IPS-11a (cell line): Measurements from ENCODE around the gene PDE10A.

Experiments used
- H3K4me3 ChIP-seq: one replicate; pipeline ENCODE4 v1.5.1; 2013; ENCODE audit warnings: low read depth, low read length, control low read depth

Gene PDE10A

GRCh38 chr6:165656581-165657324 is 6.3 kb downstream of the PDE10A start:
- no peak overlapping the region for H3K4me3 ChIP-seq

GRCh38 chr6:165655191-165655590 is 7.8 kb downstream of the PDE10A start:
- no peak overlapping the region for H3K4me3 ChIP-seq

- H3K4me3 ChIP-seq = no peak overlapping the region
Observed at GRCh38 chr6:165654144-165654543, 8.9 kb downstream of the PDE10A start.

- H3K4me3 ChIP-seq = no peak overlapping the region
Observed at GRCh38 chr6:165653607-165654006, 9.4 kb downstream of the PDE10A start.

- no peak overlapping the region for H3K4me3 ChIP-seq
Observed at GRCh38 chr6:165653196-165653595, 9.8 kb downstream of the PDE10A start.

DNA sequence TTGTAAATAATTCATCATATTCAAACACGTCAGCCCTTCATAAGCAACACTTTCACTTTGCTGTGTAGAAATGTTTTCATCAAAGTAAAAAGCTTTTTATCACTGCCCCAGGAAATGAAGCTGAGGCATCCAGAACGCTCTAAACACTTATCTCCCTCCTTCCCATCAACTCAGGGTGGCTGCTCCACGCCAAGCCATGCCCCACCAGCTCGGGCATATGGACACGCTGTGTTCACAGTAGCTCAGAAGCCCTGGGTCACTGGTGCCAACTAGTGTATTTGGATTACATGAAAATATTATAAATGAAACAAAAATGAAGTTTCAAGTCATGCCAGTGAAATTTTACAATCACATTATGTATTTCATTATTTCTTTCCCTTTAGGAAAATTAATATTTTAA is 10.3 kb downstream of the PDE10A start:
- no peak overlapping the region for H3K4me3 ChIP-seq

GRCh38 chr6:165649166-165650137 is 13.6 kb downstream of the PDE10A start:
- no peak overlapping the region for H3K4me3 ChIP-seq

GRCh38 chr6:165647041-165647440 is 16.0 kb downstream of the PDE10A start:
- no peak overlapping the region for H3K4me3 ChIP-seq

DNA sequence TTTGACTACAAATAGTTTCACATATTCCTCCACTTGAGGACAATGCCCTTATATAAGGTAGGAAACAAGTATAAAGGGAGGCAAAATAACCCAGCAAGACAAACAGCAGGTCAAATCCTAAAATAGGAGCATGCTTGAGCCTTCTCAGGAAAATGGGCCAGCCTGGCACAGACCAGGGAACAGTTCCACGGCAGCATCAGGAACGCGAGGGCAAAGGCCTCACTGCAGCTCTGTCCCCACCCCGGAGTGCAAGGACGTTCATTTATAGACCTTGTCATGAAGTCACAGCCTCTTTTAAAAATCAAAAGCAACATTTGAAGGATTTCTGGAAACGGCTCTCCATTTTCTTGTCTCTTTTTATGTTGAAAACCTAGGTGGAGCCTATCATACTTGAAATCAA is 17.1 kb downstream of the PDE10A start:
- no peak overlapping the region for H3K4me3 ChIP-seq

GRCh38 chr6:165644586-165645266 is 18.3 kb downstream of the PDE10A start:
- no peak overlapping the region for H3K4me3 ChIP-seq

DNA sequence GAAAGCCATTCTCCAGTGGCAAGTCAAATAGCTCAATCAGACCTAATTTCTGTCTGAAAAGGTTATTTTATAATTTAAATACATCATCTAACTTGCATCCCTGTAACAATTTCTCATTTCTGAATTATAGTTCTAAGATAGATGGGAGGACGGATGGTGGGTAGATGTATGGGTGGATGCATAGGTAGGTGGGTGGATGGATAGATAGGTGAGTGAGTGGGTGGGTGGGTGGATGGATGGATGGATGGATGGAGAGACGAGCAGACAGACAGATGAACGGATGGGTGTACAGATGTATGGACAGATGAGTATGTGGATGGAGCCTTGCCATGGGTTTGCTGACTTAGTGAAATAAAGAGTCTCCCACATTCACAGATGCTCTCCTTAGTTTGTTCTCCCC is 20.0 kb downstream of the PDE10A start:
- no peak overlapping the region for H3K4me3 ChIP-seq

GRCh38 chr6:165641672-165642156 is 21.3 kb downstream of the PDE10A start:
- H3K4me3 ChIP-seq = no peak overlapping the region

DNA sequence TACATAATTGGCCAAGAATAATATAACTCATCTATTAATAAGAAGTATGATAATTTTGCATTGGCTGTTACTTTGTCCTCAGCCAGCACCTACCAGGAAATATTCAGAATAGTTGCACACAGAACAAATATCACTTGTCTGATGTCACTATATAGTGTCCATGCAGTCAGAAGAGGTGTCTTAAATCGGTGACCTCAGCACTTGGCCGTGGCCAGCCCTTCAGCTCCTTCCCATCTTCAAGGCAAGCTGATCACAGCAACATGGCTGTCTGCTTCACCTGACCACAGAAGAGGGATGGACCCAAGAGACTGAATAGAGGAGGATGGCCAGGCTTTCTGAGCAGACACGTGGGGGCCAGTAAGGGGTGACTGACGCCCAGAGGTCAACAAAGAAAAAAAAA is 22.2 kb downstream of the PDE10A start:
- no peak overlapping the region for H3K4me3 ChIP-seq

DNA sequence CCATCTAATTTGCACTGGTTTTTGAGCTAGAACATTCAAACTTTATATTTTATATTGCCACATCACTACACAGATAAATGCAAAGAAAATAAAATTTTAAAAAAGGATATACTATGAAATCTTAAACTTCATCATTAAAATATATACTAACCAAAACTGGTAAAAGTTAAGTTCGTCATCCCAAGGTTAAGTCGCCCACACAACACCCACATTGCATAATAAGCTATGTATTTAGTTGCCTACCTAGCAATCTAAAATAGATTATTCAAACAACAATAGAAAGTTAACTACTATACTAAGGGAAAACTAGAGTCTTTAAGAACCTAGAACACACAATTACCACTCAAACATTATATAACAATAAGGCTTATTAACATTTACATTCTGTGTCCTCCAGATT is 24.5 kb downstream of the PDE10A start:
- no peak overlapping the region for H3K4me3 ChIP-seq

GRCh38 chr6:165637586-165637985 is 25.5 kb downstream of the PDE10A start:
- no peak overlapping the region for H3K4me3 ChIP-seq

GRCh38 chr6:165636402-165637048 is 26.5 kb downstream of the PDE10A start:
- H3K4me3 ChIP-seq = no peak overlapping the region

- H3K4me3 ChIP-seq = no peak overlapping the region
Observed at GRCh38 chr6:165635965-165636364, 27.1 kb downstream of the PDE10A start.

DNA sequence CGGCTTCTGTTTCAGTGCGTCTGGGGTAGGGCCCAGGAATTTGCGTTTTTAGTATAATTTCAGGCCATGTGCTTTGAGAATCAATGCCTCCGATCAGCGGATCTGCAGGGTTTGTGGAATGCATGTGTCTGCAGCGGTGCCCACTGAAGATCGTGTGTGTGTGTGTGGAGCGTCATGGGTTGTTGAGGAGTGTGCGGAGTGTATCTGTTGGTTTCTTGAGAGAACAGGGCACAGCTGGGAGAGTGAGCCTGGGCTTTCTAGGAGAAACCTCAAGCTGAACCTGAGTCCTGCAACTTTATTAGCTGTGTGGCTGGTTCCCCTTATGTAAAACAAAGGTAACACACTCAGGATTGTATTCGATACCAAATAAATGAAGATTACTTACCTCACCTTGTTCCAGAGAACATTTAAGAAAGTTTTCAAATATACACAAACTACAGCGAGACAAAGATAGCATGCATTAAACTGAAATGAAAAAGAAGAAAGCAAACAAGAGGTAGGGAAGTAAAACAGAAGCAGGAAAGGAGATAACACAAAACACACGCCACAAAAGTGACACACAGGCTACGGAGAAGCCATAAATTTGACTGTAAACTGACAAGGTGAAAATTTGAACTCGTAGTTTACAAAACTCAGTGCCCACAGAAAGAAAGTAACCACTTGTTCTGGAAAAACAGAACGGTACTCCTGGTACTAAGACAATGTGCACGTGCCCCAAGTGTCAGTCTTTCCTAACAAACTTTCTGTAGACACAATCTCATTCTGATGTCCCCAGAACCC is 28.8 kb downstream of the PDE10A start:
- no peak overlapping the region for H3K4me3 ChIP-seq

DNA sequence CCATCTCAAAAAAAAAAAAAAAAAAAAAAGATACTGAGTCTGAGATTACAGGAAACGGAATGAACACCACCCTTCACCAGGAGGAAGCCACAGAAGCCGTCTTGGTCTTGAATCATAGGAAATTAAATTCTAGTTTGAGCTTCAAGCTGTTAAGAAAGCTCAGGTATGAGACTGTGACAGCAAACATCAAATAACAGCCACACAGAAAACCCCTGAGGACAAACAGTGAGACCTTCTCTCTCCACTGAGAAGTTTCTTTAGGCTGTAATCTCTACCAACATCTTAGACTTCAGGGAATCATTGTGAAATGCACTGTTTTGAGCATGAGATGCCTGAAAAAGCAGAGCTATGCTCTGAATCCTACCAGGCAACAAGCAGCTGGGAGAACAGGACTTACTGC is 30.8 kb downstream of the PDE10A start:
- no peak overlapping the region for H3K4me3 ChIP-seq

DNA sequence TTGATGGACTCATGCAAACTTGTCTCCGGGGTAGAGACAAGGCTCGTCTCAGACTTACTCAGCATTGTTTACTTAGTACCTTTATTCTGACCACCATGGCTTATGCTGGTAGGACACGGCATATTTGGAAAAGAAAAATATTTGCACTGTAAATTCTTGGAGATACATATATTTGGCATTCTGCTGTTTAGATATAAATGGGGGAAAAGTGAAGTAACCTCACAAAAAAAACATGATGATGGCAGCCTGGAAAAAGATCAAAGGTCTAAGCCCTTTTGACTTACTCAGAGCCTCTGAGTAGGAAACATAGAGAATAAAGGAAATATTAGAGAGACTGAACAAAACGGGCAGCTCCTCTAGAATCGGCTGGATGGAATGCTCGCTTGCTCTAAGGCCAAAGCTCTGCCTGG is 32.5 kb downstream of the PDE10A start:
- no peak overlapping the region for H3K4me3 ChIP-seq
